GM12872 (cell line): Measurements from ENCODE around the gene MYMK.

ENCODE experiments used
- CTCF ChIP-seq: IDR thresholded peaks from 3 replicates; pipeline ENCODE4 v1.5.1; 2011; ENCODE audit warnings: low read depth, mild to moderate bottlenecking, low read length, moderate library complexity; ENCODE audit not compliant: insufficient read depth

The MYMK gene

DNA sequence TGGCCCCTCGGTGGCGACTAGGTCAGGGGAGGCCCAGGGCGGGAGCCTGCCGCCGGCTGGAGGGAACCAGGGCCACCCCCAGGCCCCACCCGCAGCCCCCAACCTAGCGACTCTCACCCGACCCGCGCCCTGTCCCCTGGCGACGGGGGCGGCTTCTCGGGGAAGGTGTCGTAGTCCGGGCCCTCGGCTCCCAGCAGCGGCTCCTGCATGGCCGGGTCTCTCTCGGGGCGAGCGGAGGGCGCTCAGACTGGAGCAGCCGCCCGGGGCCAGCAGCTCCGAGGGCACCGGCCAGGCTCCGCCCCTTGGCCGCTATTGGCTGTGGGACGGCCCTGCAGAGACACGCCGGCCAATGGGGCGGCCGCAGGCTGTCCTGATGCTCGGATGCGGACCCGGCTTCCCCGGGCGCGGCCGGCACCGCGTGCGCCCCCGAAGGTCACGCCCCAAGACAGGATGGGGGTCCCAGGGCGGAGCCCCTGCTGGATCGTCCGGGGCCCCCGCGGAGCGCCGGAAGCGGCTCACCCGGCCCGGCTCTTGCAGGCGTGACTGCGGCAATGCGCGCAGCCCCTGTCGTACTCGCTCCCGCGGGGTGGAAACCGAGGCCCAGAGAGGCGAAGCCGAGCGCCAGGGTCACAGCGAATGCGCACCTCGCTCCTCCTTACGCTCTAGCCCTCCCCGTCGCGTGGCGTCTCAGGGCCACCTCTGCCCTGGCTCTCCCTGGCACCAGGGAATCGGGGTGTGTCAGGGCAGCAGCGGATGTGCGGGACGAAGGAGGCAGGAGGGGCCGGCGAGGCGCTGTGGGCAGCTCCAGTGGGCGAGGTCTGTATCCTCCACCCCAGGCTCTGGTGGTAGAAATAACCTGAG is 45.7 kb downstream of the MYMK start, which contains the start of gene SLC2A6:
Gene SLC2A6 (minus strand): TSS at position 249 of the 861 bp plus-strand sequence. CDS start 40 bp downstream, at position 209.
- no peak for TF ChIP-seq CTCF

GRCh38 chr9:133477992-133478850 is 46.5 kb downstream of the MYMK start:
- no peak for TF ChIP-seq CTCF

GRCh38 chr9:133477461-133477860 is 47.3 kb downstream of the MYMK start:
- TF ChIP-seq CTCF, result no peak

DNA sequence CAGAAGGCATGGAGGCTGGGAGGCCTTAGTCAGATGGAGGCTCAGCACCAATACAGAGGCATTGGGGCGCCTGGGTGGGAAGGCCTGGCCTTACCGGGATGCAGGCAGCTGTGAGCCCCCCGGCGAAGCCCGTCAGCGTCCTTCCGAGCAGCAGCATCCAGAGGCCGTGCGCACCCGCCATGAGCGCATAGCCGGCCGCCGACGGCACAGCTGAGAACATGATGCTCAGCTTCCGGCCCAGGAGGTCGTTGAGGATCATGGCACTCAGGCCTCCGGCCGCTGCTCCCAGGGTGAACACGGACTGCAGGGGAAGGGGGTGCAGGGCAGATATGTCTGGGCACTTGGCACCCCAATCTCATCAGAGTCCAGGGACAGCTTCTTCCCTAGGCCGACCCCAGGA is 47.8 kb downstream of the MYMK start:
- no peak for TF ChIP-seq CTCF

DNA sequence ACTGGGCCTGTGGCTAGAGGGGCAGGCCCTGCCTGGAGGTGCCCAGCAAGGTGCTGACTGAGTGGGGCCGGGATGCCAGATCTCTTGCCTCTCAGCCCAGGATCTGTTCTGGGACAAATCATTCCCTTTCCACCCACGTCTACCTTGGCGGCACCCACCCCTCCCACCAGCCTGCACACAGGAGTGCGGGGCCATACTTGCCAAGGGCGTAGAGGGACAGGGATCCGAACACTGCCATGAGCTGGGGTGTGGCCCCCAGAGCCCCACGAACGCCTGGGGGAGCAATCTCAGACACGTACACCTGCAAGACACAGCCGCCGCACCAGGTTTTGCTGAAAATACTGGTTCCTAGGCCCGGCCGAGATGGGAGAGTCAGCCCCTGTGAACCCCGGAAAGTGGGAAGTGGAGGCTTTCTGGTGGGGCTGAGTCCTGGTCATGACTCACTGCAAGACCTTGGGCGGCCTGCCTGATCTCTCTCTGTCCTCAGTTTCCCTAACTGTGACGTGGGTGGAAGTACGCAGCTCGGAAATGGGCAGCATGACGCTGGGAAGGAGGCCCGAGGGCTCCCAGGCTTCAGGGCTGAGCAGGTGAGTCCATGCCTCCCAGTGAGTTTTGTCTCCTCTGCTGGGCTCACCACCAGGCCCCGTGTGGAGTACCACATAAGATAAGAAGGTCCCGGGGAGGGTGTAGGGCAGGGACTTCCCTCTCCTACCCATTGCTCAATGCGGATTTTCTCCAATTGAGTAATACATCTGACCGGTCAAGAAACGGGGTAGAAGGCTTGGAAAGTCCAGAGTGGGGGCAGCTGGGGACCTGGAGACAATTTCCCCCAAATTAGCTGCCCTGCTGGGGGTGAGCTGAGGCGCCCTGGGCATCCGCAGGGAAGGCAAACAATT is 48.5 kb downstream of the MYMK start:
- TF ChIP-seq CTCF, result no peak

DNA sequence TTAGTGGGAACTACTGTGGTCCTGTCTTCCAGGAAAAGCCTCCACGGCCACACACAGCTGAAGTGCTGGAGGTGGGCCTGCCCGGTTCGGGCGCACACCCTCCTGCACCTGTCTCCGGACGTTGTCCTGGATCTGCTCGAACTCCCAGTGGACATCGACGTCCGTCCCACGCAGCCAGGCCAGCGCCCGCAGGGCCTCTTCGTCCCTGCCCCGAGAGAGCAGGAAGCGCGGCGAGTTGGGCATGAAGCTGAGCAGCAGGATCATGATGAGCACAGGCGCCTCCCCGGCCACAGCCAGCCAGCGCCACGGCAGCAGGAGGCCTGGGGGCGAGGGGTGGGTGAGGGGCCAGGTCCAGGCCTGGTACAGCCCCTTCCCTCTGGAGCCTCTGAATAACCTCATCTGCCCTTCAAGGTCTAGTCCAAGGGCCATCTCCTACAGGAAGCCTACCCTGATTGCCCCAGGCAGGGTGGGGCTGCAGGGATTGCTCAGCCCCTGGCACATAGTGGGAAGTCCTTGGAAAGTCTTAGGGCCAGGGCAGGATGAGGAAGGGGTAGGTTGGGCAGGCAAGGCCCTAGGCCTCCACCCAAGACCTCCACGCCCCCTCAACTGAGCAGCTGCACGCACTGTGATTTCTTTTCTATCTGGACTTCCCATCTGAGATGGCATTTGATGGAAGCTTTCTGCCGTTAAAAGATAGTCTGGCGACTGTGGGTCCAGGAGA is 49.3 kb downstream of the MYMK start:
- TF ChIP-seq CTCF, result no peak
